ENCODE measurements around the gene FAM219A. TPM values are rescaled to one million over a fixed set of nuclear protein-coding genes. Genes with fewer than 3 reads are reported as not detected.

The FAM219A gene
- total RNA-seq, 1 experiment from 2014 or later: 17.1 TPM

DNA sequence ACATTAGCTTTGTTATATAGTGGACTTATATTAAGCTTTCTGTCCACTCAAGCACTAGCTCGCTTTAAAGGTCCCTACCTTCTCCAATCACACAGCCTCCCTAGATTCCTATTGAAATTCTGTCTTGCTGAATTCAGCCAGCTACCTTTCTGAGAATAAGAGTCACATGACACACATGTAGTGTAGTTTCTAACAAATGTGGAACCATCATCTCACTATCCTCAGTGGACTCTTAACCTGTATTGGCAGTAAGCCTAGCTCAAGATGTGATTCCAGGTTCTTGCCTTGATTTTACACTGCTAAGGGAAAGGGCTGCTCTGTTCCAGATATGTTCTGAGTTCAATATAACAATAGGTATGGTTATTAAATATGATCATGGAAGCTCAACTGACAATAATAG lies 11.4 kb downstream of the FAM219A start:
- POLR2A ChIA-PET (ENCODE audit: unreplicated experiment): no interaction called here
- H4K20me1 ChIP-seq (ENCODE audit: low read length): no peaks in the 10 kb centered on the region; the same call in 1 of the 2 replicates
- intact Hi-C loops (cut with micrococcal nuclease): no loop called here

DNA sequence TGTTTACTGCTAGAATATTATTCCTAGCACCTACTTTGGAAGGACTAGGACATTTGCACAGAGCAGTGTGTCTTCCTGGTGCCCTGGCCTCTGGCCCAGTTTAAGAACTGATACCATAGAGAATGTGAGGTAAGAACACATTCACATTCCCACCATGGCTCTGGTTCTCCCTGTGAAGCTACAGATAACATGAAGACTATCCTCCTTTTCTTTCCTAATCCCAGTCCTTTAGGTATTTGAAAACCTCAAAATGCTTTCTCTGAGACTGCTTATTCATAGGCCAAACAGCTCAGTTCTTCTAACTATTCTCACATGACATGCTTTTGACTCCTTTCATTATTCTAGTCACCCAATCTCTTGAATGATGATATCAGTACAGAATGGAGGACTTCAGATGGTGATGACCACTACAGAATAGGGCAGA lies 11.9 kb downstream of the FAM219A start:
- no peak overlapping the region for H3K27ac ChIP-seq (ENCODE audit: low read length)
- POLR2A ChIA-PET (ENCODE audit: unreplicated experiment): no interaction called here
- TF ChIP-seq, protein P1, sequence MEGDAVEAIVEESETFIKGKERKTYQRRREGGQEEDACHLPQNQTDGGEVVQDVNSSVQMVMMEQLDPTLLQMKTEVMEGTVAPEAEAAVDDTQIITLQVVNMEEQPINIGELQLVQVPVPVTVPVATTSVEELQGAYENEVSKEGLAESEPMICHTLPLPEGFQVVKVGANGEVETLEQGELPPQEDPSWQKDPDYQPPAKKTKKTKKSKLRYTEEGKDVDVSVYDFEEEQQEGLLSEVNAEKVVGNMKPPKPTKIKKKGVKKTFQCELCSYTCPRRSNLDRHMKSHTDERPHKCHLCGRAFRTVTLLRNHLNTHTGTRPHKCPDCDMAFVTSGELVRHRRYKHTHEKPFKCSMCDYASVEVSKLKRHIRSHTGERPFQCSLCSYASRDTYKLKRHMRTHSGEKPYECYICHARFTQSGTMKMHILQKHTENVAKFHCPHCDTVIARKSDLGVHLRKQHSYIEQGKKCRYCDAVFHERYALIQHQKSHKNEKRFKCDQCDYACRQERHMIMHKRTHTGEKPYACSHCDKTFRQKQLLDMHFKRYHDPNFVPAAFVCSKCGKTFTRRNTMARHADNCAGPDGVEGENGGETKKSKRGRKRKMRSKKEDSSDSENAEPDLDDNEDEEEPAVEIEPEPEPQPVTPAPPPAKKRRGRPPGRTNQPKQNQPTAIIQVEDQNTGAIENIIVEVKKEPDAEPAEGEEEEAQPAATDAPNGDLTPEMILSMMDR (conservative IDR thresholded peaks at IDR 0.05; ENCODE audit: low read depth, low read length): no peak
- no peak for TF ChIP-seq EZH2phosphoT487 (IDR thresholded peaks at IDR 0.05; ENCODE audit: borderline replicate concordance, low read length)
- TF ChIP-seq EZH2 (IDR thresholded peaks at IDR 0.05; ENCODE audit: low read length, unreplicated experiment): no peak
- H3K79me2 ChIP-seq (ENCODE audit: low read length): peaks cover 37% of the 10 kb centered on the region
- no peaks in the 10 kb centered on the region for H3K36me3 ChIP-seq (ENCODE audit: low read depth, low read length)
- CTCF ChIA-PET: no interaction called here
- ATAC-seq (no peak), DNase-seq (no peak)
- H3K4me2 ChIP-seq (ENCODE audit: low read length): no peak overlapping the region
- H3F3A ChIP-seq (ENCODE audit: low read length, unreplicated experiment): no peaks in the 10 kb centered on the region
- BruUV-seq (replicated peaks): no TSS peak
- intact Hi-C loops (cut with micrococcal nuclease): no loop called here
- no peak overlapping the region for H3K9ac ChIP-seq (ENCODE audit: low read length)
- H4K20me1 ChIP-seq (ENCODE audit: low read length): no peaks in the 10 kb centered on the region; the same call in 1 of the 2 replicates
- H3K9me2 ChIP-seq (replicated peaks; ENCODE audit: low read length): no peaks in the 10 kb centered on the region
- H3K4me1 ChIP-seq (ENCODE audit: insufficient read depth, low read length): 0 out of 2 replicates have a peak, but pooled peaks cover under 1% of the 10 kb centered on the region
- no peaks in the 10 kb centered on the region for H3K27me3 ChIP-seq (ENCODE audit: low read length)
- H3K9me3 ChIP-seq (ENCODE audit: low read length): no peaks in the 10 kb centered on the region
- H3K4me3 ChIP-seq (ENCODE audit: low read length): no peak overlapping the region
- no peak overlapping the region for H2AFZ ChIP-seq (ENCODE audit: low read length)

More for the DNA sequence above, 11.4 kb downstream of the FAM219A start:
- H3K9me2 ChIP-seq (replicated peaks; ENCODE audit: low read length): no peaks in the 10 kb centered on the region
- DNase-seq (no peak), ATAC-seq (no peak)
- no peaks in the 10 kb centered on the region for H3F3A ChIP-seq (ENCODE audit: low read length, unreplicated experiment)
- no peak overlapping the region for H3K9ac ChIP-seq (ENCODE audit: low read length)
- no peaks in the 10 kb centered on the region for H3K9me3 ChIP-seq (ENCODE audit: low read length)
- H3K4me1 ChIP-seq (ENCODE audit: insufficient read depth, low read length): no peaks in the 10 kb centered on the region
- H3K27ac ChIP-seq (ENCODE audit: low read length): no peak overlapping the region
- H3K36me3 ChIP-seq (ENCODE audit: low read depth, low read length): no peaks in the 10 kb centered on the region
- H2AFZ ChIP-seq (ENCODE audit: low read length): no peak overlapping the region
- H3K4me3 ChIP-seq (ENCODE audit: low read length): no peak overlapping the region
- no peak overlapping the region for H3K4me2 ChIP-seq (ENCODE audit: low read length)
- CTCF ChIA-PET: no interaction called here
- no peaks in the 10 kb centered on the region for H3K27me3 ChIP-seq (ENCODE audit: low read length)
- no TSS peak for BruUV-seq (replicated peaks)
- H3K79me2 ChIP-seq (ENCODE audit: low read length): peaks cover 42% of the 10 kb centered on the region
- TF ChIP-seq, protein P1 (conservative IDR thresholded peaks at IDR 0.05; ENCODE audit: low read depth, low read length): no peak
- no peak for TF ChIP-seq EZH2phosphoT487 (IDR thresholded peaks at IDR 0.05; ENCODE audit: borderline replicate concordance, low read length)
- TF ChIP-seq EZH2 (IDR thresholded peaks at IDR 0.05; ENCODE audit: low read length, unreplicated experiment): no peak

DNA sequence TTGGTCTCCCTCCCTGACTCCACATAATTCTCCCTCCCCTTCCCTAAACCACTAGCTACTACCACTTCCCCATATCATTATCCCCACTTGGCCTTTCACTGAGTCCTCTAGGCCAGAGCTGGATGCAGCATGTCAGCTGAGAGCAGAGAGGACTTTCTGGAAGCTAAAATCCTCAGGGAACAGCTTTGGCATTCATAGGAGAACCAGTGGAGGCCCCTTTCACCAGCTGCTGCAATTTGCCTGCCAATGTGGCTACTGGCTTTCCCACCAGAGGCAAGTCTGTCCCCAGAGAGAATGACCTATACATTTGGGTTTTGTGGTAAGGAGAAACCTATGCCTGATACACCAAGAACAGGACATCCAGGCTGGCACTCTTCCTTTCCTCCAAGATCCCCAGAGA lies 14.4 kb downstream of the FAM219A start:
- ChIA-PET CTCF (no interaction called here), POLR2A (ENCODE audit: unreplicated experiment) (no interaction called here)
- BruUV-seq (replicated peaks): no TSS peak
- Histone ChIP-seq H3K9me3 (ENCODE audit: low read length) (no peaks in the 10 kb centered on the region), H3K9ac (ENCODE audit: low read length) (no peak overlapping the region), H3K9me2 (replicated peaks; ENCODE audit: low read length) (no peaks in the 10 kb centered on the region), H4K20me1 (ENCODE audit: low read length) (no peaks in the 10 kb centered on the region), H3K27ac (ENCODE audit: low read length) (no peak overlapping the region), H3K36me3 (ENCODE audit: low read depth, low read length) (no peaks in the 10 kb centered on the region), H3K79me2 (ENCODE audit: low read length) (peaks cover 16% of the 10 kb centered on the region; the same call in 1 of the 2 replicates), H3K4me1 (ENCODE audit: insufficient read depth, low read length) (peaks cover 7% of the 10 kb centered on the region; the same call in 1 of the 2 replicates), H2AFZ (ENCODE audit: low read length) (no peak overlapping the region), H3K27me3 (ENCODE audit: low read length) (no peaks in the 10 kb centered on the region), H3K4me2 (ENCODE audit: low read length) (no peak overlapping the region), H3F3A (ENCODE audit: low read length, unreplicated experiment) (no peaks in the 10 kb centered on the region), H3K4me3 (ENCODE audit: low read length) (no peak overlapping the region)
- intact Hi-C loops (cut with micrococcal nuclease): no loop called here
- DNase-seq (no peak), ATAC-seq (no peak)
- TF ChIP-seq, protein P1 (conservative IDR thresholded peaks at IDR 0.05; ENCODE audit: low read depth, low read length): no peak
- TF ChIP-seq EZH2phosphoT487 (IDR thresholded peaks at IDR 0.05; ENCODE audit: borderline replicate concordance, low read length) (no peak), EZH2 (IDR thresholded peaks at IDR 0.05; ENCODE audit: low read length, unreplicated experiment) (no peak)
